Fibroblast of the aortic adventitia (primary cell): Measurements from ENCODE around the gene PROX1. TPM values are rescaled to one million over a fixed set of nuclear protein-coding genes. Genes with fewer than 3 reads are reported as not detected.

Experiments
- DNase-seq: peaks from one replicate; pipeline ENCODE4 v3.0.0-alpha.2; 2010; ENCODE audit warnings: low read depth
- H3K4me3 ChIP-seq: 2 replicates; pipeline ENCODE4 v1.5.1; 2011; ENCODE audit warnings: low read depth, mild to moderate bottlenecking, control low read depth, low read length, moderate library complexity
- CTCF ChIP-seq: IDR thresholded peaks from 2 replicates; pipeline ENCODE4 v1.5.1; 2011; ENCODE audit warnings: mild to moderate bottlenecking, low read length, control low read depth, inconsistent platforms; ENCODE audit not compliant: insufficient read depth
- total RNA-seq: library from RNA; depleted of rRNA; stranded (reverse); fragments of >200 nt; gene quantifications from 2 replicates; pipeline ENCODE4 v1.2.3, GENCODE V29; 2012; ENCODE audit warnings: low replicate concordance

The PROX1 gene
- total RNA-seq, 1 donor, result 0.36 TPM

DNA sequence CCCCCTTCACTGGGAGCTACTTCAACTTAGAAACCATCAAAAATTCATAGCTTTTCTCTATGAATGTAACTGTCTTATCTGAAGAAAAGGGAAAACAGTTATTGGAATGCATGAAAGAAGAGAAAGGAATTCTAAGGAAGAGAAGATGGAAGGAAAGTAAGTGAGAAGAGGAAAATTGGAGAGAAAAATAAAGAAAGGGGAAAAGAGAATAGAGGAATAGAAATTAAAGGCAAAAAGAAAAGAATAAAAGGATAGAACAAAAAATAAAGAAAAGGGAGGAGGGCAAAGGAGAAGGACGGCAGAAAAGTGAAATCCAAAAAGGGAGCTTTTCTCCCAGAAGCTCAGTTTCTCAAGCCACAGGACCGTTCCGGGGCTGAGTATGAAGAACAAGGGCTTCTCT is 9.9 kb upstream of the PROX1 start:
- no peak for DNase-seq
- H3K4me3 ChIP-seq, result no peak overlapping the region
- TF ChIP-seq CTCF, result no peak

DNA sequence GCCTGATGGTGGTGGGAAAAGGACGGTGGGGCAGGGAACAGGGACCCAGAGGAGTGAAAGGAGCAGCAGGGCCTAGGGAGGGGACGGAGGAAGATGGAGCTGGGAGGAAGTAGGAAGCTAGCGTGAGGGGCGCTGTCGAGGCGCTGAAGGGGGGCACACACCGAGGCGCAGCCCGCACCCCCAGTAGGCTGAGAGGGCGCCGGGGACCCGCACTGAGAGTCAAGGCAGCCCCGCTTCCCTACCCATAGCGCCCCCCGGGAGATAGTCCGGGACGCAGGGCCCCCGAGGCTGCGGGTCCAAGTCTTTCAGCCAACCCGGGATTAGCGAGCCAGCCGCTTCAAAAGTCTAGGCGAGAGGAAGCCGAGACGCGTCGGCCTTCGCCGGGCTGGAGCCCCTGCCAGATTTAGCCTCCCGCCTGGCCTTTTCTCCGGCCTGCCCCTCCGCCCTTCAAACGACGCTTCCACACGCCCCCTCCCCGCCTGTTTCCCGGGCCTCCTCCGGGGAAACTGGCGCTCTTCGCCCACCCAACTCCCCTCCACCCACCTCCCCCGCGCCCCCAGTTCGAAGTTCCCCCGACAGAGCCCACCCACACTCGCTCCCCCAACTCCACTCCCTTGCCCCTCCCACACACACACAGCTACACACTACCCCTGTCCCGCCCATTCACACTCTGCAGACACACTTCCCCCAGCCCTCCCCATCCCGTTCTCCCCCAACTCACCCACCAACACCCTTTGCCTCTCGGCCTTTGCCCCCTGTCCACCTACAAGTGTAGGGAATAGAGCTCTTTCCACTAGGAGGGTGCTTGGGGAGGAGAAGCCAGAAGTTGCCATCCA is 7.8 kb upstream of the PROX1 start:
- DNase-seq, result no peak
- no peak overlapping the region for H3K4me3 ChIP-seq
- TF ChIP-seq CTCF, result no peak

GRCh38 chr1:213980906-213981305 is 6.9 kb upstream of the PROX1 start:
- no peak for DNase-seq
- TF ChIP-seq CTCF, result no peak

GRCh38 chr1:213982289-213982671 is 5.5 kb upstream of the PROX1 start:
- no peak for DNase-seq
- no peak overlapping the region for H3K4me3 ChIP-seq
- TF ChIP-seq CTCF, result no peak

More at GRCh38 chr1:213980906-213981305, 6.9 kb upstream of the PROX1 start:
- no peak overlapping the region for H3K4me3 ChIP-seq

DNA sequence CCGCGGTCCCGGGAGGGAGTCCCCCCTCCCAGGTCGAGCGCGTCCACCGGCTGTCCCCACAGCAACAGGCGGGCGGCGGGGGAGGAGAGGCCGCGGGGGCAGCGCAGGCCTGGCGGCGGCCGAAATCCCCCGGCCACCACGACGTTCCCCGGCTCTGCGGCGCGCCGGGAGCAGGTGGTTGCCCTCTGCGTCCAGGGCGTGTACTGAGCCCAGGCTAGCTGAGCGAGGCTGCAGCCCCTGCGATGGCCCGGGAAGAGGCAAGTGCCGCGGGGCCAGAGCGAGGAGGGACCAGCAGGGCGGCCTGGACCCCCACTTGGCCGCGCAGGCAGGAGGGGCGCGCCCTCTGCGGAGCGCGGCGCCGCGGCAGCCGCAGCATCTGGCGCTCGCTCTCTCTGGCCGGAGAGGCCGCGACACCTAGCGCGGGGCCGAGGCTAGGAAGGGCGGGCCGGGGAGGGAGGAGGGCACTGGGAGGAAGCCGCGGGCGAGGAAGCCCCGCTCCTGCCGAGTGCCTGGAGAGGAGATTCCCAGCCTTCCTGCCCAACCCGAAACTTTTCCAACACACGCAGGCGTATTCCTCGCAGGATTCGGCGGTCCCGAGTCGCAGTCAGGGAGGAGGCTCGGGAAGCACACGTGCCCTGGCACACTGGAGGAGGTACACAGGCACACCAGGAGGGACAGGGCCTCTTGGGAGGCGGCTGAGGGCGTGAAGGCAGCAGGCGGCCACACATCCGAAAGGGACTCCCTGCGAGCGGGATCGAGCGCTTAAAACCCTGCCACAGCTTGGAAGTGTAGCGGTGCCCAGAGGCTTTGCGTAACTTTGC is 4.9 kb upstream of the PROX1 start:
- H3K4me3 ChIP-seq, result peak overlapping the region; percentile 25
- TF ChIP-seq CTCF, result no peak
- DNase-seq, result no peak

- H3K4me3 ChIP-seq, result no peak overlapping the region
- DNase-seq, result no peak
- TF ChIP-seq CTCF, result no peak
These were observed 4.0 kb upstream of the PROX1 start for GRCh38 chr1:213983493-213984386.
